ENCODE data around the gene DNAH1.

The DNAH1 gene

GRCh38 chr3:52310861-52311575 is 5.1 kb upstream of the DNAH1 start:
- no peak for DNase-seq

GRCh38 chr3:52311576-52312119 is 4.5 kb upstream of the DNAH1 start:
- DNase-seq: peak in 3 of 51 donors; percentile 17 to 30 (median 24)

GRCh38 chr3:52313188-52313773 is 2.8 kb upstream of the DNAH1 start:
- DNase-seq: no peak

- peak in 4 of 51 donors; percentile 8 to 44 (median 23) for DNase-seq
Observed at GRCh38 chr3:52313774-52314188, 2.3 kb upstream of the DNAH1 start.

GRCh38 chr3:52314489-52314888 is 1.6 kb upstream of the DNAH1 start:
- DNase-seq: no peak

- DNase-seq: no peak
Observed at GRCh38 chr3:52315006-52315405, 1.1 kb upstream of the DNAH1 start.

- DNase-seq: peak in 9 of 51 donors; percentile 12 to 29 (median 21)
Observed at GRCh38 chr3:52317208-52318000, 1.3 kb downstream of the DNAH1 start.

GRCh38 chr3:52318186-52318816 is 2.2 kb downstream of the DNAH1 start:
- no peak for DNase-seq

- peak in 2 of 51 donors; percentile 10 to 11 for DNase-seq
Observed at GRCh38 chr3:52319921-52320595, 3.9 kb downstream of the DNAH1 start.

GRCh38 chr3:52321481-52321880 is 5.4 kb downstream of the DNAH1 start:
- no peak for DNase-seq

- no peak for DNase-seq
Observed at GRCh38 chr3:52322466-52322865, 6.3 kb downstream of the DNAH1 start.

GRCh38 chr3:52323526-52324295 is 7.6 kb downstream of the DNAH1 start:
- DNase-seq: no peak

GRCh38 chr3:52324676-52325075 is 8.6 kb downstream of the DNAH1 start:
- DNase-seq: no peak

GRCh38 chr3:52325686-52326085 is 9.6 kb downstream of the DNAH1 start:
- DNase-seq: no peak

GRCh38 chr3:52326976-52327375 is 10.9 kb downstream of the DNAH1 start:
- no peak for DNase-seq

GRCh38 chr3:52327486-52328290 is 11.6 kb downstream of the DNAH1 start:
- no peak for DNase-seq

GRCh38 chr3:52328536-52329080 is 12.5 kb downstream of the DNAH1 start:
- no peak for DNase-seq

- DNase-seq: no peak
Observed at GRCh38 chr3:52330194-52330805, 14.2 kb downstream of the DNAH1 start.

GRCh38 chr3:52331091-52331490 is 15.0 kb downstream of the DNAH1 start:
- DNase-seq: no peak
